CD4-positive, alpha-beta T cell treated with Interleukin-15 for 4 hours (primary cell): Measurements from ENCODE around the gene SULT1A1.

Experiments
- DNase-seq: peaks from one replicate; pipeline ENCODE4 v3.0.0-alpha.2; 2020; ENCODE audit warnings: low spot score

The SULT1A1 gene

GRCh38 chr16:28558456-28558855, 51.4 kb downstream of the SULT1A1 start:
- DNase-seq = no peak

- DNase-seq = no peak
Measured at GRCh38 chr16:28556914-28557320, 52.9 kb downstream of the SULT1A1 start.

- no peak for DNase-seq
Measured at GRCh38 chr16:28555561-28555960, 54.3 kb downstream of the SULT1A1 start.
